NCI-H69 (cell line): ENCODE data around the gene CA5A.
A peak's percentile ranks its signal among the peaks of the same experiment; 100 is the strongest.
"Not testable (repeated sequence)": the region's sequence is repeated elsewhere in the genome, so short reads cannot be mapped to it uniquely, and the experiment has no call there.

Experiments
- DNase-seq: peaks from one replicate; lab custom pipeline; 2025; lab: John Stamatoyannopoulos, UW

CA5A gene

DNA sequence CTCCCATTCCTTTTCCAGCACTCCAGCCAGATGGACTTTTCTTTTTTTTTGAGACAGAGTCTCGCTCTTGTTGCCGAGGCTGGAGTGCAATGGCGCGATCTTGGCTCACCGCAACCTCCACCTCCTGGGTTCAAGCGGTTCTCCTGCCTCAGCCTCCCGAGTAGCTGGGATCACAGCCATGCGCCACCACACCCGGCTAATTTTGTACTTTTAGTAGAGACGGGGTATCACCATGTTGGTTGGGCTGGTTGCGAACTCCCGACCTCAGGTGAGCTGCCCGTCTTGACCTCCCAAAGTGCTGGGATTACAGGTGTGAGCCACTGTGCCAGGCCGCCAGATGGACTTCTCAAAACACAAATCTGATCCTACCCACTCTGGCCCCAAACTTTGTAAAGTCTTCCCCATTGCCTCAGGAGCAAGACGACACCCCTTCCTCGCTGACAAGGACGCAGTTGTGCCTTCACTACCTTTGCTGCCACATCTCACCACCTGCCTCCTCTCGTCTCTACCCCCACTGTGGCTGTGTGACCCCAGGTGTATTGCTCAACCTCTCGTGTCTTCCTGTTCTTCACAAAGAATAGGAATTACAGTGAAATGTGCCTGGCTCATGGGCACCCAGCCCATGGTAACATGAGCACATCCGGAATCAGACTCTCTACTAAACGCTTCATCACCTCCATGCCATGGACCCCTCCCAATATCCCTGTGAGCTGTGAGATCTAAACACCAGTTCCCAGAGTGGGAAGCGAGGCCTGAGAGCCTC is 11.2 kb upstream of the CA5A start:
- no peak for DNase-seq

DNA sequence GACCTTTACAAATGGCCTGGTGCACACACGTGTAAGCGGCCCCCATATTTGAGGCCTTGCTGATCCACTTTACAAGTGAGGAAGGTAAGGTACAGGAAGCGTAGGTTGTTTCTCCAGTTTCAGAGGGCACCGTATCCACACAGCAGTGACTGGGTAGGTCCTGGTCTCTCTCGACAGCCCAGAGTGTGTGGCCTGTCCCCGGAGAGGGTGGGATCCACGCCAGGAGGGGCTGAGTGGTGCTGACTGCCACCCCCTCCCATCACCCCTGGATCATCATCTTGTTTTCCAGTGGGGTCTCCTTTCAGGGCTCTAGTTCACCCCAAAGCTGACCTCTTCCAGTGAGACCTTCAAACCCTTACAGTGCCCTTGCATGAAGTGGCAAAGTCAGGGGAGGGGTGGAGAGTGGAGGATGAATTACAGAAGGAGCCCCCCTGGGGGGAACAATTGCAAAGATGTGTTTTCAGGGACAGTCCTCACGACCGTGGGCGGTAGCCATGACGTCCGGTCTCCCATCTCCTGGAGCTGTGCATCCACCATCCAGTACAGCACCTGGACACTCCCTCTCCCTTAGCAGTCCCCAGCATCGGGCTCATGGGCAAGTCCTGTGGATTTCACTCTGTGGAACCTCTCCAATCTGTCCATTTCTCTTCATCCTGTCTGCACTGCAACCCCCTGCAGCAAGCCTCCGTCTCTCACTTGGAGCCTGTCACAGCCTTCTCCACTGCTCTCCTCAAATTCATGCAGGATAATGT is 10.4 kb upstream of the CA5A start:
- no peak for DNase-seq

- DNase-seq = peak; percentile 95
Measured at GRCh38 chr16:87945351-87946042, 9.2 kb upstream of the CA5A start.

- DNase-seq = no peak
Measured at GRCh38 chr16:87942680-87943079, 6.4 kb upstream of the CA5A start.

DNA sequence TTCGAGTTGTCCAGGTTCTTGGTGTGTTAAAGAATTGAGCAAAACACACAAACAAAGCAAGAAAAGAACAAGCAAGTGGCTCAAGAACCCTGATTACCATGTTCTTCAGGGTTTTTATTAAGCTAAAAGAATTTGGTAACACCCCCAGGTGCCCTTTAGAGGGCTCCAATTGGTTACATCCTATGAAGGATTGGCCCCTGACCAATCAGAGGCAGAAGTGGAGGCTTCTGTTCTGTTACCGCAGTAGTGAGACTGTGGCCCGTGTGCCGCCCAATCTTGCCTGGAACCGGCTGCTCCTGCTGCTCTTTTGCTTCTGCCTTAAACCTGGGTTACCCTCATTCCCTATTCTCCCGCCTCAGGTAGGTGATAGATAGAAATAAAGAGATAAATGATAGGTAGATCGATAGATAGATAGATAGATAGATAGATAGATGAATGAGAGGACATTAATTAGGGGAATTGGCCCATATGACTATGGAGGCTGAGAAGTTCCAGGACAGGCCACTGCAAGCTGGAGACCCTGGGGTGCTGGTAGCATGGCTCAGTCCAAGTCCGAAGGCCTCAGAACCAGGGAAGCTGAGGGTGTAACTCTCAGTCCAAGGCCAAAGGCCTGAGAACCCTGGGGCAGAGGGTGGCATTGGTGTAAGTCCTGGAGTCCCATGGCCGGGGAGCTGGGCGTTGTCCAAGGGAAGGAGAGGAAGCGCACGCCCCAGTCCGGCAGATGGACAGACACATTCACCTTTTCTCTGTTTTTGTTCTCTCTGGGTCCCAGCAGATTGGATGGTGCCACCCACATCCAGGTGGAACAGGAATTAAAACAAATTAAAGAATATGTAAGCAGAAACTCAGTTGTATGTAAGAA is 3.5 kb upstream of the CA5A start:
- DNase-seq = no peak

- no peak for DNase-seq
Measured at GRCh38 chr16:87938412-87938949, 2.2 kb upstream of the CA5A start.

GRCh38 chr16:87937231-87937542 is 858 bp upstream of the CA5A start:
- not testable (repeated sequence) for DNase-seq

DNA sequence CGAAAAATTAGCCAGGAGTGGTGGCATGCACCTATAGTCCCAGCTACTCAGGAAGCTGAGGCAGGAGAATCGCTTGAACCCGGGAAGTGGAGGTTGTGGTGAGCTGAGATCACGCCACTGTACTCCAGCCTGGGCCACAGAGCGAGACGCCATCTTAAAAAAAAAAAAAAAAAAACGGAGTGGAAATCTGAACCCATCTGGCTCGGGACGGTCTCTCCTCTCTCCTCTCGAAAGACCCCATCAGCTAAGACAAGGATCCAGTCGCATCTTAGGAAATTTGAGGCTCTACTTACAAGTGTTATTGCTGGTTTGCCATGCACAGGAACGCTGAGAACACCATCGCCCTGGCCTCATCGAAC is 334 bp downstream of the CA5A start:
- not testable (repeated sequence) for DNase-seq

DNA sequence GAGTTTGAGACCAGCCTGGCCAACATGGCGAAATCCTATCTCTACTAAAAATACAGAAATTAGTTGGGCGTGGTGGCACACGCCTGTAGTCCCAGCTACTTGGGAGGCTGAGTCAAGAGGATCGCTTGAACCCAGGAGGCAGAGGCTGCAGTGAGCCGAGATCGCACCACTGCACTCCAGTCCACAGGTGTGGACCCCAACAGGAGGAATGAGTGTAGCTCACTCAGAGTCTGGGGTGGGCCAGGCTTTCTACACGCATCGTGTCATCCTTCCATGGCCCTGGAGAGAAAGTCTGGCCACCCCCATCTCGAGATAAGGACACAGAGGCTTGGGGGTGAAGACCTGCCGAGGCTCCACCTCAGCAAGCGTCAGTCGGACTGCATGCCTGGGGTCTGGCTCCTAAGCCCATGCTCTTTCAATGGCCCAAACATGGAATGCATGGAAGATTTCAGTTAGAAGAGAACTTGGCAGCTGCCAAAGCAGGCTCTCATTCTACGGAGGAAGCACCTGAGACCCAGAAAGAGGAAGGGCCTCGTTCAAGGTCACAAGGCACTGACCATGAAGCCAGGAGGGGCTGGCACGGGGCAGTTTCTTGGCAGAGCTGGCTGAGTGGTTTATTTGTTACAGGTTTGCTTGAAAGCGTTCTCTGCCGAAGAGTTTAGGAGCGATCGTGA is 1.4 kb downstream of the CA5A start:
- not testable (repeated sequence) for DNase-seq

DNA sequence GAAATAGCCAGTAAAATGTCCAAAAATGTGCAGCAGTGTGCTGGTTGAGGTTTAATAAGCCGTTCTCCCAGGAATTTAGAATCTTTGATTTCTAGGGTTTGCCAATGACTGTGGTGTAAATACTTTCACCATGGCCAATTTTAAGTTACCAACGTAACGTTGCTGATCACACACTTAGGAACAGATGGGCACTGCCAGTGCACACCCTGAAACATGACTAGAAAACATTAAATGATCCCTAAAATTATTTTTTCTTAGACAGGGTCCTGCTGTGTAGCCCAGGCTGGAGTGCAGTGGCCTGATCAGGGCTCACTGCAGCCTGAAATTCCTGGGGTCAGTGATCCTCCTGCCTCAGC is 3.2 kb downstream of the CA5A start:
- no peak for DNase-seq

DNA sequence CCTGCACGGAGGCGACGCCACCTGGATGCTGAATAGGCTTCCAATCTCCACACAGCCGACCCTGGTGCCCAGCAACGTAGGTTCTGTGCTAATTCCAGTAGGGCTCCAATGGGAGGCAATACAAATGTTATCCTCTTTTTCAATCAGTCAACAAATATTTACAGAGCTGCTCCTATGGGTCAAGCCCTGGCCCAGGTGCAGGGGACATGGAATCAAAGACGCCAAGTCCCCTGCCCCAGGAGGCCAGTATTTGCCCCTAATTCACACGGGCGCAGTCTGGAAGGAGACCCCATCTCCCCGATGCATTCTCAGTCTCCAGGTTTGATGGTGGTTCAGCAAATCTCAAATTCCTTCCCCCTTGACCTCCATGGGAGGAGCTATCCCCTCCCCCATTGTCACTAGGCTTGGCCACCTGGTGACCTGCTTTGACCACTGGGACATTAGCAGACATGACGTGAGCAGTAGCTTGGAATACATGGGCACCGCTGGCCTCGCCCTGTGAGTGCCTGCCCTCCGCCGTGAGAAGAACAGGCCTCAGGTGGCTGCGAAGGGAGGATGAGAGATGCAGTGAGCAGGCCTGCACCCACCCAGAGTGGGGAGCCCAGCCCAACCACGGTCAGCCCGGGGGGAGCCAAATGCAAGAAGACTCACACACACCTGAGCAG is 3.7 kb downstream of the CA5A start:
- DNase-seq = peak; percentile 45

DNA sequence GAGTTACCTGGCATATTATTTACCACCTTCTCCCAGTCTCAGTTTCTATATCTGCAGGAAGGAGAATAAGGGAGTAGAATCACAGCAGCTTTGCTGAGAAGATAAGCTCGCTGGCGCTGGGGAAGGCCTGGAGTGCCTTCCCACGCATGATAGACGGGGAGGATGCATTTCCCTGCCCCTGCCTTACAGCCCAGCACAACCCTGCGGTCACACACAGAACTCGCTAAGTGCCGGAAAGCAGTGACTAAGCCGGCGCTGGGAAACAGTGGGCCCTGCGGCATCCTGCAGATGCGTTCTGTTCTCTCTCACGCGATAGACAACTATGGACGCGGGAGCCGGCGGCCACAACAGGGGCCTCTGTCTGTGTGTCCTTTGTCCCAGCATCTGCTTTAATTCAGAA is 4.8 kb downstream of the CA5A start:
- DNase-seq = peak; percentile 56

DNA sequence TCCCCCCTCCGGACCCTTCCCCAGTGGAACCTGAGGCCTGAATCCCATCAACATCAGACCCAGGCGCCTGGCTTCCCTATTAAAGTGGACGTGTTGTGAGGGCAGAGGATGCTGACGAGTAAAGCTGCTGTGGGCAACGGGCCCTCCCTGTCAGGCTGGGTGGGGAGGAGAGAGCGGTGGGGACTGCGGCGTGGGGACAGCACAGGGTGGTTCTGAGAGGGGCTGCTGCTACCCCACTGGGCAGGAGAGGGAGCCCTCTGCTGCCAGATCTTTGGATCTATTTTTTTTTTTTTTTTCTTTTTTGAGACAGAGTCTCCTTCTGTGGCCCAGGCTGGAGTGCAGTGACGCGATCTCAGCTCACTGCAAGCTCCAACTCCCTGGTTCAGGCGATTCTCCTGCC is 5.9 kb downstream of the CA5A start:
- peak; percentile 39 for DNase-seq

DNA sequence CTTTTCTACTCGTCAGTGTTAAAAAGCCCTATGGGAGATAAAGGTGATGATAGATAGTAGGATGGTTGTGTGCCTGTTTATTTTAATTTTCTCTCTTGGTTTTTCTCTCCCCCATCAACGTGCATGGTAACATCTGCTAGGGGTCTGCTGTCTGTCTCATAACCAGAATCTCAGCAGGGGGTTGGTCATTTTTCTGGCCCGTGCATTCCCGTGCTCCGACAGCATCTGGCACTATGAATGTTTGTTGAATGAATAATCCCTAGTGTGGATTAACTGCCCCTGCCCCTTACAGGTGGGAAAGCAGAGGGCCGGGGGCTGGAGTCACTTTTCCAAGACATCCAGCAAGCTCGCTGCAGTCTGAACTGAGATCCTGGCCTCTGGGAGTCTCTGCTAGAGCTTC is 6.3 kb downstream of the CA5A start:
- no peak for DNase-seq

GRCh38 chr16:87927195-87927562 is 9.2 kb downstream of the CA5A start:
- peak; percentile 30 for DNase-seq

- DNase-seq = peak; percentile 79
Measured at GRCh38 chr16:87926246-87927194, 9.8 kb downstream of the CA5A start.

- DNase-seq = peak; percentile 96
Measured at GRCh38 chr16:87924811-87925670, 11.3 kb downstream of the CA5A start.

DNA sequence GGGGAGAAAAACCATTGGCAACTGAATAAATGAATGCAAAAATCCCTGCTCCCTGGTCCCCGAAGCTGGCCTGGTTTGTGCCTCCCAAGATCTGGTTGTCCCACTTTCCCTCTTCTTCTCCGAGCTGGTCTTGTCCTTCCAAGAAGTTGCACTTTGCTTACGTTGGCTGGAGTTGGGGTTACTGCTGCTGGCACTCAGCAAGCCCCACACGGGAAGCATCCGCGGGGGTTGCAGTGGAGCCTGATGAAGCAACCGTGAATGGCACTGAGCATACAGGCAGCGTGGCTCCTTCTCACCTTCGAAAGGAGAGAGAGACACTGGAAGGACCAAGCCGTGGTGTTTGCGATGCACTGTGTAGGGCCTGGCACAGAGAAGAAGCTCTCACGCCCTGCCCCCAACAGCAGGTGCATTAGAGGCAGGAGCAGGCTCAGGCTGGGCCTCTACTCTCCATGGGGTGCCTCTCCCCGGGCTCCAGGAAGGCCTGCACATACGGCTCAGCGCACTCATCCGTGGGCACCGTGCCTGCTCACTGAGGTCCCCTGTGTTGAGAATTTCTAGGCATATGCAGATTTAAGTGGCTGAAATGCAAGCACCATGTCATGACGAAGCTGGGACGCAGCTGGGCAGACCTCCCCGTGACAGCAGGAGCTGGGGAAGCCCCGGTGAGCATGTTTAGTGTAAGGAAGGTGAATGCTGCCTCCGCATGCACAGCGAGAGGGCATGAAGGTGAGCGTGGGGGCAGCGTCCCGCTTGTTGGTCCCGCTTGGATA is 12.1 kb downstream of the CA5A start:
- peak; percentile 94 for DNase-seq
